ENCODE results near the gene GLT8D2. TPM values are rescaled to one million over a fixed set of nuclear protein-coding genes. Genes with fewer than 3 reads are reported as not detected.

The GLT8D2 gene
- total and polyA plus RNA-seq, 2 donors from 2014 or later, result 7.0 to 7.7 TPM

DNA sequence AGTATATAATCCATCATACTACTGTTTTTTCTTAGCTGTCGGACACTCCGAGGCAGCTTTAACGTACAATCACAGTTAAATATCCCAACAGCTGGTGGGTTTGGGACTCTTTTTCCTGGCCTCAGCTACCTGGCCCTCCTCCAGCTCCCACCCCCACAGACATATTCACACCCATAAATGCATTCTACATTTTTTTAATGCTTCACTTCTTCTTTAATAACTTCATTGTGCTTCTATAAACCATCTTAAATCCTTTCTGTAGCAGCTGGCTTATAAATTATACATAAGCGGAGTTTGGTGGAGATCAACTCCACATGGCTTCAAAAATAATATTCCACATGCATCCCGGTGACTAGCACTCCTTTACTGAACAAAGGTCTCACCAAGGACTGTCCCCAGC lies 51.0 kb downstream of the GLT8D2 start:
- H3K36me3 ChIP-seq (ENCODE audit: control insufficient read depth in 2 of 3, insufficient read depth in 3 of 3, low read length in 3 of 3), result no peaks in the 10 kb centered on the region
- FAIRE-seq, result no peak
- H3K4me3 ChIP-seq (ENCODE audit: low read length in 3 of 3), result no peak overlapping the region
- no peak overlapping the region for H3K27ac ChIP-seq (ENCODE audit: low read depth in 2 of 2, low read length in 2 of 2)
- H3K9ac ChIP-seq (ENCODE audit: low read length in 3 of 3), result no peak overlapping the region
- H3K27me3 ChIP-seq (ENCODE audit: control insufficient read depth, insufficient read depth, low read length), result no peaks in the 10 kb centered on the region
- TF ChIP-seq, protein P1, sequence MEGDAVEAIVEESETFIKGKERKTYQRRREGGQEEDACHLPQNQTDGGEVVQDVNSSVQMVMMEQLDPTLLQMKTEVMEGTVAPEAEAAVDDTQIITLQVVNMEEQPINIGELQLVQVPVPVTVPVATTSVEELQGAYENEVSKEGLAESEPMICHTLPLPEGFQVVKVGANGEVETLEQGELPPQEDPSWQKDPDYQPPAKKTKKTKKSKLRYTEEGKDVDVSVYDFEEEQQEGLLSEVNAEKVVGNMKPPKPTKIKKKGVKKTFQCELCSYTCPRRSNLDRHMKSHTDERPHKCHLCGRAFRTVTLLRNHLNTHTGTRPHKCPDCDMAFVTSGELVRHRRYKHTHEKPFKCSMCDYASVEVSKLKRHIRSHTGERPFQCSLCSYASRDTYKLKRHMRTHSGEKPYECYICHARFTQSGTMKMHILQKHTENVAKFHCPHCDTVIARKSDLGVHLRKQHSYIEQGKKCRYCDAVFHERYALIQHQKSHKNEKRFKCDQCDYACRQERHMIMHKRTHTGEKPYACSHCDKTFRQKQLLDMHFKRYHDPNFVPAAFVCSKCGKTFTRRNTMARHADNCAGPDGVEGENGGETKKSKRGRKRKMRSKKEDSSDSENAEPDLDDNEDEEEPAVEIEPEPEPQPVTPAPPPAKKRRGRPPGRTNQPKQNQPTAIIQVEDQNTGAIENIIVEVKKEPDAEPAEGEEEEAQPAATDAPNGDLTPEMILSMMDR (IDR thresholded peaks at IDR 0.05; ENCODE audit: borderline replicate concordance, extremely low read depth, insufficient read depth), result no peak
- peak in 1 of 5 donors; percentile 3 for DNase-seq
- no peaks in the 10 kb centered on the region for H3K9me3 ChIP-seq (ENCODE audit: control insufficient read depth in 2 of 3, insufficient read depth in 1 of 3, low read length in 3 of 3)
- H3K4me1 ChIP-seq (ENCODE audit: control insufficient read depth in 2 of 3, insufficient read depth in 2 of 3, low read depth in 1 of 3, low read length in 3 of 3), result no peaks in the 10 kb centered on the region
- intact Hi-C loops (cut with DNase I), result no loop called here

DNA sequence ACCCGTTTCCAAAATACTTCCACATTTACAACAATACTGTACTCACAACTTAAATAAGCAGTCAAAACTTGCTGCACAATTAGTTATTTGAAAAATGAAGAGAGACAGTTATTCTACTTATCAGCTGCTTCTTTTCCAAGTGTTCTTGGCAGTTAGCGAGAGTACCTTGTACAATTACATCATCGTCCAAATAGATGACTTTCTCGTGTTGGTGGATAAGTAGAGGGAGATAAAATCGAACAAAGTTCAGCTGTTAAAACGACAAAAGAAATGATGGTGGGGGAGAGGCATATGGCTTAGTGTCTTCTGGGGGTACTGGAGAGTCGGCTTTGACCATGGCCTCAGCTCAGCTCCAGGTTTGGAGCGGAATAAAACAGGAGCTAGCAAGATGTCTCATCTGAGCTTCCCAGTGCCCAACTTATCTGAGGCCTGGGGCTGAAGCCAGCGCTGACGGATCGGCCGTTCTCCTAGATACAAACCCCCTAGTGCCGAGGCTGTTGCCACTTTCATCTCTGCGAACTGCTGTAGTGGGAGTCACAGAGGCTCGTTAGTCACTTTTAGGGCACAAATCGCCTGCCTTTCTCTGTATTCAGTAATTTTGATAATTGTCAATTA lies 52.6 kb downstream of the GLT8D2 start:
- H3K36me3 ChIP-seq (ENCODE audit: control insufficient read depth in 2 of 3, insufficient read depth in 3 of 3, low read length in 3 of 3), result no peaks in the 10 kb centered on the region
- H3K4me1 ChIP-seq (ENCODE audit: control insufficient read depth in 2 of 3, insufficient read depth in 2 of 3, low read depth in 1 of 3, low read length in 3 of 3), result no peaks in the 10 kb centered on the region
- TF ChIP-seq, protein P1 (IDR thresholded peaks at IDR 0.05; ENCODE audit: borderline replicate concordance, extremely low read depth, insufficient read depth), result no peak
- H3K27me3 ChIP-seq (ENCODE audit: control insufficient read depth, insufficient read depth, low read length), result no peaks in the 10 kb centered on the region
- no peaks in the 10 kb centered on the region for H3K9me3 ChIP-seq (ENCODE audit: control insufficient read depth in 2 of 3, insufficient read depth in 1 of 3, low read length in 3 of 3)
- DNase-seq, result no peak
- no peak overlapping the region for H3K27ac ChIP-seq (ENCODE audit: low read depth in 2 of 2, low read length in 2 of 2)
- intact Hi-C loops (cut with DNase I), result no loop called here
- no peak for FAIRE-seq
- H3K4me3 ChIP-seq (ENCODE audit: low read length in 3 of 3), result no peak overlapping the region
- H3K9ac ChIP-seq (ENCODE audit: low read length in 3 of 3), result no peak overlapping the region

DNA sequence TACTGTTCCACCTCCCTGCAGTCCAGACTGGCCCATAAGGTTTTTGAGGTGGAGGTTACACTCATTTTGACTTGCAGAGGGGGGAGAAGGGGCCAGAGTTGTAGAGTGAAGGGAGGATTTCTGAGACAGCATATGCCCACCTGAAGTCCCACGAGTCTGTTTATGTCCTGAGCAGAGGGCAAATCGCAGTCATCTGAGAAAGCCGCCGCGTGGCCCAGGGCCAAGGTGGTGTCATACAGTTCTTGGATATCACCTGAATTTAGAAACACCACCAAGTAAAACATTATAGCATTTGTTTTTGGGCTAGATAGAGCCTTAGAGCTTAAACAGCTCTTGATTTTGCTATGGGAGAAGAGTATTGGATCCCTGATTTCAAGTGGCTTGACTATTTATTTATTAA lies 53.4 kb downstream of the GLT8D2 start:
- no peaks in the 10 kb centered on the region for H3K36me3 ChIP-seq (ENCODE audit: control insufficient read depth in 2 of 3, insufficient read depth in 3 of 3, low read length in 3 of 3)
- intact Hi-C loops (cut with DNase I), result no loop called here
- H3K4me3 ChIP-seq (ENCODE audit: low read length in 3 of 3), result no peak overlapping the region
- DNase-seq (no peak), FAIRE-seq (no peak)
- H3K27ac ChIP-seq (ENCODE audit: low read depth in 2 of 2, low read length in 2 of 2), result no peak overlapping the region
- H3K27me3 ChIP-seq (ENCODE audit: control insufficient read depth, insufficient read depth, low read length), result no peaks in the 10 kb centered on the region
- TF ChIP-seq, protein P1 (IDR thresholded peaks at IDR 0.05; ENCODE audit: borderline replicate concordance, extremely low read depth, insufficient read depth), result no peak
- no peaks in the 10 kb centered on the region for H3K4me1 ChIP-seq (ENCODE audit: control insufficient read depth in 2 of 3, insufficient read depth in 2 of 3, low read depth in 1 of 3, low read length in 3 of 3)
- H3K9ac ChIP-seq (ENCODE audit: low read length in 3 of 3), result no peak overlapping the region
- no peaks in the 10 kb centered on the region for H3K9me3 ChIP-seq (ENCODE audit: control insufficient read depth in 2 of 3, insufficient read depth in 1 of 3, low read length in 3 of 3)

DNA sequence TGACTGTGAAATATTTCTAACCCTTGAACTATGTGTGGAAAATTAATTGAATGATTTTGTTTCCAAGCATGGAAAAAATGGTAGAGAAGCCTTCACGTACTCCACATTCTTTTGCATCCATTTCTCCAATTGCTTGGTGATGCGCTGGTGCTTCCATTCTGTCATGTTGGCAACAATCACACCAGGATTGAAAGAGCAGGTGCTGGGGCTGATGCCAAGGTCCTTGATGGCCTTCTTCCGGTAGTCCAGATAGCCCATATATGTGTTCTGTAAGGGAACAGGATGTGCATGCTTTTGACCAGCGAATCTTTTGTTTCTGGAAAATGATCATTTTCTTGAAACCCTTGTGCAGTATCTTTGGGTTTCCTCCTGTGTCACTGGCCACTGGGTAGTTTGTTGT lies 55.8 kb downstream of the GLT8D2 start:
- intact Hi-C loops (cut with DNase I), result no loop called here

More for the DNA sequence above, 55.8 kb downstream of the GLT8D2 start:
- Histone ChIP-seq H3K36me3 (ENCODE audit: control insufficient read depth in 2 of 3, insufficient read depth in 3 of 3, low read length in 3 of 3) (peaks cover 0 to 3% (median under 1%) of the 10 kb centered on the region in 3 donors), H3K4me1 (ENCODE audit: control insufficient read depth in 2 of 3, insufficient read depth in 2 of 3, low read depth in 1 of 3, low read length in 3 of 3) (no peaks in the 10 kb centered on the region), H3K4me3 (ENCODE audit: low read length in 3 of 3) (no peak overlapping the region), H3K27ac (ENCODE audit: low read depth in 2 of 2, low read length in 2 of 2) (no peak overlapping the region), H3K9ac (ENCODE audit: low read length in 3 of 3) (no peak overlapping the region), H3K27me3 (ENCODE audit: control insufficient read depth, insufficient read depth, low read length) (no peaks in the 10 kb centered on the region), H3K9me3 (ENCODE audit: control insufficient read depth in 2 of 3, insufficient read depth in 1 of 3, low read length in 3 of 3) (no peaks in the 10 kb centered on the region)
- TF ChIP-seq, protein P1 (IDR thresholded peaks at IDR 0.05; ENCODE audit: borderline replicate concordance, extremely low read depth, insufficient read depth), result no peak
- no peak for DNase-seq
- no peak for FAIRE-seq

All from kidney (tissue), 14 donors.